GM10847 (cell line): ENCODE data around the gene TAOK3.

Source experiments
- POLR2A ChIP-seq: IDR thresholded peaks from 2 replicates; pipeline ENCODE4 v1.6.1; 2011; ENCODE audit not compliant: insufficient read length; ENCODE audit errors: extremely low read depth

The TAOK3 gene

GRCh38 chr12:118328486-118329330 is 44.0 kb downstream of the TAOK3 start:
- TF ChIP-seq POLR2A, result no peak

- no peak for TF ChIP-seq POLR2A
Observed at GRCh38 chr12:118327391-118327790, 45.3 kb downstream of the TAOK3 start.

GRCh38 chr12:118326991-118327390 is 45.7 kb downstream of the TAOK3 start:
- no peak for TF ChIP-seq POLR2A

- TF ChIP-seq POLR2A, result no peak
Observed at GRCh38 chr12:118325081-118325480, 47.6 kb downstream of the TAOK3 start.

GRCh38 chr12:118319627-118320026 is 53.1 kb downstream of the TAOK3 start:
- TF ChIP-seq POLR2A, result no peak

GRCh38 chr12:118318744-118319143 is 54.0 kb downstream of the TAOK3 start:
- TF ChIP-seq POLR2A, result no peak

- TF ChIP-seq POLR2A, result no peak
Observed at GRCh38 chr12:118317729-118318128, 55.0 kb downstream of the TAOK3 start.

- no peak for TF ChIP-seq POLR2A
Observed at GRCh38 chr12:118315821-118316220, 56.9 kb downstream of the TAOK3 start.

GRCh38 chr12:118312578-118312977 is 60.1 kb downstream of the TAOK3 start:
- no peak for TF ChIP-seq POLR2A

GRCh38 chr12:118311666-118312065 is 61.0 kb downstream of the TAOK3 start:
- no peak for TF ChIP-seq POLR2A

- TF ChIP-seq POLR2A, result no peak
Observed at GRCh38 chr12:118310320-118310719, 62.4 kb downstream of the TAOK3 start.

- TF ChIP-seq POLR2A, result no peak
Observed at GRCh38 chr12:118307069-118307954, 65.4 kb downstream of the TAOK3 start.

- TF ChIP-seq POLR2A, result no peak
Observed at GRCh38 chr12:118304093-118304492, 68.6 kb downstream of the TAOK3 start.

GRCh38 chr12:118302053-118302452 is 70.7 kb downstream of the TAOK3 start:
- TF ChIP-seq POLR2A, result no peak

- no peak for TF ChIP-seq POLR2A
Observed at GRCh38 chr12:118299791-118300460, 72.8 kb downstream of the TAOK3 start.

GRCh38 chr12:118297284-118297683 is 75.4 kb downstream of the TAOK3 start:
- TF ChIP-seq POLR2A, result no peak

GRCh38 chr12:118292836-118293235 is 79.9 kb downstream of the TAOK3 start:
- no peak for TF ChIP-seq POLR2A
